Adrenal gland (tissue), 12 donors: ENCODE results near the gene SUPT5H. TPM values are rescaled to one million over a fixed set of nuclear protein-coding genes. Genes with fewer than 3 reads are reported as not detected.

Experiments
- DNase-seq, 7 donors: peaks; one replicate each; pipeline ENCODE4 v3.0.0-alpha.2; 2019 to 2020
- H3K27ac ChIP-seq, 5 donors: fragments of 200-600 bp; sonication (generic) in 4 of 5; 1 replicate in 3 of 5; 2 replicates in 2 of 5; pipeline versions ENCODE4 v1.5.1 to v1.8.0; 2016 to 2020; ENCODE audit warnings: mild to moderate bottlenecking in 1 of 5
- H3K27me3 ChIP-seq: fragments of 200-600 bp; 2 replicates; pipeline ENCODE4 v1.8.0; 2021
- H3K36me3 ChIP-seq, 2 donors: fragments of 200-600 bp; replicated peaks in 1 of 2; 1 replicate in 1 of 2; 2 replicates in 1 of 2; pipeline versions ENCODE4 v1.5.1 to v1.8.0; 2018 to 2022
- H3K4me1 ChIP-seq, 2 donors: fragments of 200-600 bp; replicated peaks in 1 of 2; 1 replicate in 1 of 2; 2 replicates in 1 of 2; pipeline versions ENCODE4 v1.5.1 to v1.8.0; 2018 to 2021
- H3K4me3 ChIP-seq, 4 donors: fragments of 200-600 bp; sonication (generic) in 3 of 4; one replicate each; pipeline ENCODE4 v1.5.1; 2016 to 2018
- H3K9me3 ChIP-seq, 3 donors: fragments of 200-600 bp; sonication (generic) in 1 of 3; replicated peaks in 1 of 3; 1 replicate in 2 of 3; 2 replicates in 1 of 3; pipeline versions ENCODE4 v1.5.1 to v1.8.0; 2016 to 2021
- POLR2A ChIP-seq, 2 donors: fragments of 450-650 bp; IDR thresholded peaks; one replicate each; pipeline ENCODE4 v1.6.1; 2017; ENCODE audit warnings: antibody characterized with exemption in 2 of 2, mild to moderate bottlenecking in 2 of 2, moderate library complexity in 1 of 2
- WGBS, 4 donors: extraction: QIAGEN DNeasy Blood & Tissue Kit in 2 of 4; methylation state at CpG; one replicate each; pipeline versions ENCODE4 v1.1.5 to v1.1.7; 2013 to 2017; 5-methylcytosine and 5-hydroxymethylcytosine counted together
- intact Hi-C, 2 donors: fragments of 100-400 bp; cut with DNase I; formaldehyde crosslinking; loops; one replicate each; pipeline versions ENCODE4 v1.14.1 to v1.15.0; 2022 to 2023
- polyA plus RNA-seq, 3 donors: library from polyadenylated mRNA; stranded (reverse); fragments of 200-250 nt in 2 of 3; fragments of 350-450 nt in 1 of 3; fragmentation: Illumina TruSeq in 1 of 3; extraction: RNeasy Lipid Tissue Mini Kit (QIAGEN cat#74804) in 1 of 3; gene quantifications; one replicate each; pipeline ENCODE4 v1.2.3, GENCODE V29; 2013 to 2014
- total RNA-seq, 9 donors: library from RNA; depleted of rRNA in 4 of 9; stranded (reverse); fragments of >200 nt in 4 of 9; fragments of 120-200 nt in 1 of 9; fragmentation: NEBNext Ultra II Directional in 1 of 9; extraction: Animal tissue kit (Norgen Biotek cat#: 25700) in 1 of 9; gene quantifications; one replicate each; pipeline versions ENCODE4 v1.1.0 to v1.2.4, GENCODE V29; 2013 to 2023
- TF ChIP-seq, protein P1 (sequence below), 6 experiments: fragments of 450-650 bp in 4 of 6; fragments of 200-600 bp in 2 of 6; sonication (generic) in 1 of 6; IDR thresholded peaks; 1 replicate in 5 of 6; 2 replicates in 1 of 6; pipeline versions ENCODE4 v1.5.1 to v1.8.0; 2016 to 2021; ENCODE audit warnings: antibody characterized with exemption in 6 of 6, mild to moderate bottlenecking in 2 of 6, moderate library complexity in 1 of 6
- donor health status: healthy with polysubstance abuse.
- donor health status: Bipolar disorder and iron deficiency.
- donor health status: DM: yes; HTN: yes; CAD: no.
- donor health status: DM: no; HTN: no; CAD: no.
- donor health status: DM: no; HTN: no; CAD: no.
- donor health status: DM: yes; HTN: yes; CAD: no.

The SUPT5H gene
- total and polyA plus RNA-seq, 12 donors, result 42.0 to 612 (median 99.1) TPM

DNA sequence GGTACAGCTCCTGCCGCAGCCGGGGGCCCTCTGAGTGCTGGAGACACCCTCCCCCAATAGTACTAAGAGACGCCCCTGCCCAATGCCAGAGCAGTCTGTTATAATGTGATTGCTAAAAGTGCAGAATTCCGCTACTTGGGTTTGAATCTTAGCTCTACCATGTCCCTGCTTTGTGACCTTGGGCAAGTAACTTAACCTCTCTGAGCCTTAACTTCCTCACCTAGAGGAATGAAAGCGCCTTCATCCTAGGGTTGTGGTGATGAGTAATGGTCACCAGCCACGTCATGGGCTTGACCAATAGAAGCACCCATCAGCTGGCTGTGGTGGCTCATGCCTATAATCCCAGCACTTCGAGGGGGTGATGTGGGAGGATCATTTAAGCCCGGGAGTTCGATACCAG is 26.4 kb upstream of the SUPT5H start:
- H3K9me3 ChIP-seq, result no peaks in the 10 kb centered on the region
- no peak for TF ChIP-seq POLR2A (IDR thresholded peaks at IDR 0.05)
- TF ChIP-seq, protein P1, sequence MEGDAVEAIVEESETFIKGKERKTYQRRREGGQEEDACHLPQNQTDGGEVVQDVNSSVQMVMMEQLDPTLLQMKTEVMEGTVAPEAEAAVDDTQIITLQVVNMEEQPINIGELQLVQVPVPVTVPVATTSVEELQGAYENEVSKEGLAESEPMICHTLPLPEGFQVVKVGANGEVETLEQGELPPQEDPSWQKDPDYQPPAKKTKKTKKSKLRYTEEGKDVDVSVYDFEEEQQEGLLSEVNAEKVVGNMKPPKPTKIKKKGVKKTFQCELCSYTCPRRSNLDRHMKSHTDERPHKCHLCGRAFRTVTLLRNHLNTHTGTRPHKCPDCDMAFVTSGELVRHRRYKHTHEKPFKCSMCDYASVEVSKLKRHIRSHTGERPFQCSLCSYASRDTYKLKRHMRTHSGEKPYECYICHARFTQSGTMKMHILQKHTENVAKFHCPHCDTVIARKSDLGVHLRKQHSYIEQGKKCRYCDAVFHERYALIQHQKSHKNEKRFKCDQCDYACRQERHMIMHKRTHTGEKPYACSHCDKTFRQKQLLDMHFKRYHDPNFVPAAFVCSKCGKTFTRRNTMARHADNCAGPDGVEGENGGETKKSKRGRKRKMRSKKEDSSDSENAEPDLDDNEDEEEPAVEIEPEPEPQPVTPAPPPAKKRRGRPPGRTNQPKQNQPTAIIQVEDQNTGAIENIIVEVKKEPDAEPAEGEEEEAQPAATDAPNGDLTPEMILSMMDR (IDR thresholded peaks at IDR 0.05), result no peak
- H3K4me3 ChIP-seq, result no peak overlapping the region
- H3K36me3 ChIP-seq, result peaks cover 0 to 14% of the 10 kb centered on the region in 2 donors
- intact Hi-C loops, result no loop called here
- 76 to 92% (median 84%) methylated on average over 7 to 9 of the region's 9 CpGs for WGBS, 4 donors
- no peak for DNase-seq
- H3K4me1 ChIP-seq, result no peaks in the 10 kb centered on the region
- H3K27ac ChIP-seq, result no peak overlapping the region
- H3K27me3 ChIP-seq, result no peaks in the 10 kb centered on the region

DNA sequence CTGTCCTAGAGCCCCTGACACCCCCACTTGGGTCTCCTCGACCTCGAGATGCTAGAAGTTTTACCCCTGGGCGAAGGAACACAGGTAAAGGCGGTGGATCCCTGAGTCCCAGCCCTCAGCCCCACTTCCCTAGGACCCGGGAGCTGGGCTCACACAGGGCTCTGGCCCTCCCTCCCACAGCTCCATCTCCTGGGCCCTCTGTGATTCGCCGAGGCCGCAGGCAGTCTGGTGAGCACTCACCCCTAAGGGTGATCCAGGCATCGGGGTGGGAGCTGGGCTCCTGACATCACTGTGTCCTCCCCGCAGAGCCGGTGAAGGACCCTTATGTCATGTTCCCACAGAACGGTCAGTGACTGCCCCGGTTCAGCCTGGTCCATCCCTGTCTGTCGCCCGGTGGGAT is 24.6 kb upstream of the SUPT5H start:
- DNase-seq, result no peak
- H3K36me3 ChIP-seq, result peaks cover 0 to 14% of the 10 kb centered on the region in 2 donors
- no peak overlapping the region for H3K27ac ChIP-seq
- TF ChIP-seq, protein P1 (IDR thresholded peaks at IDR 0.05), result no peak
- no peak for TF ChIP-seq POLR2A (IDR thresholded peaks at IDR 0.05)
- no peaks in the 10 kb centered on the region for H3K27me3 ChIP-seq
- WGBS, 4 donors, result 87 to 96% (median 93%) methylated on average over 4 to 15 of the region's 15 CpGs
- intact Hi-C loops, result no loop called here
- H3K4me3 ChIP-seq, result no peak overlapping the region
- no peaks in the 10 kb centered on the region for H3K9me3 ChIP-seq
- H3K4me1 ChIP-seq, result no peaks in the 10 kb centered on the region

DNA sequence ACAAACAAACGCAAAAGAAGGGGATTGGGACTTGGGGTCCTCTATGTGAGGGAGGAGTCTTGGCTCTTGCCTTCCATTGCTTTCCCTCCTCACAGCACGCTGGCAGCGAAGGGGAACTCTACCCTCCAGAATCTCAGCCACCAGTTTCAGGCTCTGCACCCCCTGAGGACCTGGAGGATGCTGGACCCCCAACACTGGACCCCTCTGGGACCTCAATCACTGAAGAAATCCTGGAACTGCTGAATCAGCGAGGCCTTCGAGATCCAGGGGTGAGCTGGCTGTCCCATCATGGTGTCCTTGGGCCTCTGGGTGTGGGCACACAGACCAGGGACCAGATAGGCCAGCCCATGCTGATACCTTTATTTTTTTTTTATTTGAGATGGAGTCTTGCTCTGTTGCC is 23.4 kb upstream of the SUPT5H start:
- TF ChIP-seq POLR2A (IDR thresholded peaks at IDR 0.05), result no peak
- TF ChIP-seq, protein P1 (IDR thresholded peaks at IDR 0.05), result no peak
- Histone ChIP-seq H3K4me1 (no peaks in the 10 kb centered on the region), H3K9me3 (no peaks in the 10 kb centered on the region), H3K27ac (no peak overlapping the region), H3K4me3 (no peak overlapping the region), H3K36me3 (peaks cover 0 to 14% of the 10 kb centered on the region in 2 donors), H3K27me3 (no peaks in the 10 kb centered on the region)
- 83 to 94% (median 90%) methylated on average over 1 to 5 of the region's 5 CpGs for WGBS, 4 donors
- intact Hi-C loops, result no loop called here
- no peak for DNase-seq

DNA sequence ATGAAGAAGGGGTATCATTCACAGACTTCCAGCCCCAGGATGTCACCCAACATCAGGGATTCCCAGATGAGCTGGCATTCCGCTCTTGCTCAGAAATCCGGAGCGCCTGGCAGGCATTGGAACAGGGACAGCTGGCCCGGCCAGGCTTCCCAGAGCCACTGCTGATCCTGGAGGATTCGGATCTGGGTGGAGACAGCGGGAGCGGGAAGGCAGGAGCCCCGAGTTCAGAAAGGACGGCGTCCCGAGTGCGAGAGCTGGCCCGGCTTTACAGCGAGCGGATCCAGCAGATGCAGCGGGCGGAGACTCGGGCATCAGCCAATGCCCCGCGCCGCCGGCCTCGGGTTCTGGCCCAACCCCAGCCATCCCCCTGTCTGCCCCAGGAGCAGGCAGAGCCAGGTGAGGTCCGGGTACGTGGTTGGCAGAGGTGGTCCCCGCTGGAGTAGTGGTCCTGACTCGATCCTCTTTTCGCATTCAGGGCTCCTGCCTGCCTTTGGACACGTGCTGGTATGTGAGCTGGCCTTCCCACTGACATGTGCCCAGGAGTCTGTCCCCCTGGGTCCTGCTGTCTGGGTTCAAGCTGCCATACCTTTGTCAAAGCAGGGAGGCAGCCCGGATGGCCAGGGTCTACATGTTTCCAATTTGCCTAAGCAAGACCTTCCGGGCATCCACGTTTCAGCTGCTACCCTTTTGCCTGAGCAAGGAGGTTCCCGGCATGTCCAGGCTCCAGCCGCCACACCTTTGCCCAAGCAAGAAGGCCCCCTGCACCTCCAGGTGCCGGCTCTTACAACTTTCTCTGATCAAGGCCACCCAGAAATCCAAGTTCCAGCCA is 21.9 kb upstream of the SUPT5H start:
- TF ChIP-seq, protein P1 (IDR thresholded peaks at IDR 0.05), result no peak
- no peak for TF ChIP-seq POLR2A (IDR thresholded peaks at IDR 0.05)
- DNase-seq, result no peak
- WGBS, 4 donors, result 85 to 91% (median 90%) methylated on average over 26 to 35 of the region's 35 CpGs
- Histone ChIP-seq H3K9me3 (no peaks in the 10 kb centered on the region), H3K27ac (no peak overlapping the region), H3K36me3 (peaks cover 0 to 8% of the 10 kb centered on the region in 2 donors), H3K27me3 (no peaks in the 10 kb centered on the region), H3K4me3 (no peak overlapping the region), H3K4me1 (peaks cover 4 to 6% of the 10 kb centered on the region in 2 donors)
- intact Hi-C loops, result no loop called here
